HG03280 (cell line): ENCODE data around the gene RAB32.

Experiments
- ATAC-seq: cut with Tn5 transposase; IDR thresholded peaks from one replicate; pipeline ENCODE4 v1.9.1; 2021; ENCODE audit warnings: mild to moderate bottlenecking, moderate library complexity; ENCODE audit not compliant: unreplicated experiment

The RAB32 gene

GRCh38 chr6:146581968-146582367 is 38.3 kb downstream of the RAB32 start:
- no peak for ATAC-seq

DNA sequence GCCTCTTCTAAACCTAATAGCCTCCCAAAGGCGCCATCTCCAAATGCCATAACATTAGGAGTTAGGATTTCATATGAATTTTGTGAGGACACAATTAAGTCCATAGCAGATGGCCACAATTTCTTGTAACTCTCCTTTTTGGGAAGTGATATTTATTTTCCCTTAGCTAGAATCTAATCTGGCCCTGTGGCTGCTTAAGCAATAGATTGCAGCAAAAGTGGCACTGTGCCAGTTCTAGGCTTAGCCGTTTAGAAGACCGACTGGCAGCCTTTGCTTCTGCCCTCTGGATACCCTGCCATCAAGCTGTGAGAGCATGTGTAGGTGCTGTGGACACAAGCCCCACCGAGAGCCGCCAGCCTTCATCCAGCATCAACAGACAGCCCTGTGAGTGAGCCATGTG is 39.2 kb downstream of the RAB32 start:
- no peak for ATAC-seq

DNA sequence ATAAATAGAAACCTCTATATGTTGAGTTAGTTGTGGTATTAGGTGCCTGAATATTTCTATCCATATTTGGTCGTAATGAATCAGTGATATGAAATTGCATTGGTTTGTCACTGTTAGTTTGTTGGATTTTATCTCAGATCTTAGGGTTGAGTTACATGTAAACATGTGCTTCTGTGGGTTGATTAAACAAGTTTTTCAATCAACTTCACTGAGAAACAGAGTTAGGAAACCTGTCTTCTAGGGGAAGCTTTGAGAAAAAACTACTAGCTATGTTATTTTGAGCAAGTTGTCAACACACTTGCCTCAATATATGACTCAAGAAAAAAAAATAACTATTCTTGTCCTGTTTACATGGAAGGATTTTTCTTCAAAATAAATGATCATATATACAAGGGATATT is 40.3 kb downstream of the RAB32 start:
- ATAC-seq, result no peak

DNA sequence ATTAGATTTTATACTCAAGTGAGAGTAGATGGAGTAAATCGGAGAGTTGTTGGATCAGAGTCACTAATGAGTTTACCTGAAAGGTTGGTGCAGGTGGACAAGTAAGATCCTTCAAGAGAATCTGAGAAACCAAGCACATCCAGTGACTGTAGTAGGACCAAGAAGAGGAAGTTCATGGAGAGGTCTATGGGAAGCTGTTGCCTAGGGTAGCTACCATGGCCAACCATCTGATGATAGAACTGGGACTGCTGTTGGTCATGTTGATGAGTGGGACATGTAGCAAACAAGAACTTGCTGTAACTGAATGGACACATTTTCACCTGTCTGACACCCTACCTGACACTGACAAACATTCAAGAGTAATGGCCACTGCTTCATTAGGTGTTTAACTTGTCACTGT is 43.8 kb downstream of the RAB32 start:
- ATAC-seq, result no peak

- no peak for ATAC-seq
These were observed 46.9 kb downstream of the RAB32 start for GRCh38 chr6:146590492-146590891.

- ATAC-seq, result no peak
These were observed 48.8 kb downstream of the RAB32 start for GRCh38 chr6:146592451-146592850.

GRCh38 chr6:146593986-146594385 is 50.4 kb downstream of the RAB32 start:
- ATAC-seq, result no peak

DNA sequence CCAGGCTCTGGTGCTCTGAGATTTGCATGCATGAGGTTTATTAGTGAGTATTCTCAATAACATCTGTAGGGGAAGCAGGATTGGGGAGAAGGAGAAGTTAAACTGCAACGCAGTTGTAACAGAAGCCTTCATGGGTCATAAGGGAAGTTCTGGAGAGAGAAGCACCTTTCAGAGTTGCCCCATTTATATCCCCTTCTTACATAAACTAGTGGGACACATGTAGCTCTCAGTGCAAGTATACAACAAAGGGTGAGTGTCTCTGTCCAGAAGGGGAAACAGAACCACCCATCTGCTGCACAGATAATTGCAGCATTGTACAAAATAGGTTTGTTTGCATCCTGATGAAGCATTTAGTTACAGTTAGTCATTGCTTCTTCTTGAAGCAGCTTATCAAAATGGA is 50.9 kb downstream of the RAB32 start:
- no peak for ATAC-seq

- no peak for ATAC-seq
These were observed 52.5 kb downstream of the RAB32 start for GRCh38 chr6:146595972-146596731.

GRCh38 chr6:146598772-146599405 is 55.3 kb downstream of the RAB32 start, which contains the start of gene ADGB:
ADGB (plus strand) TSS chr6:146598972; CDS start chr6:146599041, 69 bp downstream.
- ATAC-seq, result peak; percentile 61

DNA sequence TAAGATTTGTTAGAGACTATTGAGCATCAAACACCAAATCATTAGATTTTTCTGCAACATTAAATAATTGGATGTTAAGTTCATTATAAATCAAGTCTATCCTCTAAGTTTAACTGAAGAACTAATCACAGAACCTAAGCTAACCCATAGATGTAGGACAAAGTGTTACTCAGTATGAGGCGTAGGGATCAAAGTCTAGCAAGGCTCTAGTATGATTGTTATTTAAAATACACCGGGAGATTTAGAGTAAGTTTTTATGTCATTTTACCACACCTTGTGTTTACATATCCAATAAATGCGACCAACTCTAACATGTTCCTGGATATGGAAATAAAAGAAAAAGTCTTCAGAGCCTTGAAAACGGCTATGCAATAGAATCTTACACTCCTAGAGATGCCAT is 57.7 kb downstream of the RAB32 start:
- ATAC-seq, result no peak

- no peak for ATAC-seq
These were observed 58.9 kb downstream of the RAB32 start for GRCh38 chr6:146602526-146602925.
